Stimulated activated CD8-positive, alpha-beta memory T cell treated with anti-CD3 and anti-CD28 coated beads, Interleukin-4, amount 100 ng/mL, for 4 hours (primary cell): ENCODE data around the gene MCHR1.
"Not testable (repeated sequence)": the region's sequence is repeated elsewhere in the genome, so short reads cannot be mapped to it uniquely, and the experiment has no call there.

Source experiments
- DNase-seq, 2 donors: peaks; one replicate each; pipeline ENCODE4 v3.0.0-alpha.2; 2020; ENCODE audit warnings: low read depth in 2 of 2, low spot score in 1 of 2

MCHR1 gene

DNA sequence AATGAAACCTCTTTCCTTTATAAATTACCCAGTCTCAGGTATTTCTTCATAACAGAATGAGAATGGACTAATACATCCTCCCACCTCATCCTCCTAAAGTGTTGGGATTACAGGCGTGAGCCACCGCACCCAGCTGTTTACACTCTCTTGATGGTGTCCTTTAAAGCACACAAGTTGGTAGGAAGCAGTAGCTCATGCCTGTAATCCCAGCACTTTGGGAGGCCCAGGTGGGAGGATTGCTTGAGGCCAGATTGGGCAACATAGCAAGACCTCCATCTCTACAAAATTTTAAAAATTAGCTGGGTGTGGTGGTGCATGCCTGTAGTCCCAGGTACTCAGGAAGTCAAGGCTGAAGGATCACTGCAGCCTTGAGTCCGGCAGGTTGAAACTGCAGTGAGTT, 23.3 kb upstream of the MCHR1 start:
- not testable (repeated sequence) for DNase-seq

GRCh38 chr22:40656651-40657050, 22.6 kb upstream of the MCHR1 start:
- DNase-seq = not testable (repeated sequence)

- no peak for DNase-seq
Measured at GRCh38 chr22:40659166-40659565, 20.1 kb upstream of the MCHR1 start.

GRCh38 chr22:40660730-40661129, 18.6 kb upstream of the MCHR1 start:
- DNase-seq = no peak

- DNase-seq = no peak
Measured at GRCh38 chr22:40661671-40662070, 17.6 kb upstream of the MCHR1 start.

DNA sequence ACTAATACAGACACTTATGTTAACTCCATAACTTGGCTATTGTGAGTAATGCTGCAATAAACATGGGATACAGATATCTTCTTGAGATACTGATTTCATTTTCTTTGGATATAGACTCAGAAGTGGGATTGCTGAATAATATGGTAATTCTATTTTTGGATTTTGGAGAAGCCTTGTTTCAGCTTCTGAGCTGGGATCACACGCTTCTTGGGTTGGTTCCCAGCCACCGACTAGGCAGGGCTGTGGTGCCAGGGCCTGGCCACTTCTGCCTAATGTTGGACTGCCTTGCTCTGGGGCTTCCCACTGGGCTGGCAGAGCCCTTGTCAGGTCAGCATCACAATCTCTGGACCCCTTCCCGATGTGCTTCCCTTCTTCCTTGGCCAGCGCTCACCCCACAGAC, 14.0 kb upstream of the MCHR1 start:
- no peak for DNase-seq

DNA sequence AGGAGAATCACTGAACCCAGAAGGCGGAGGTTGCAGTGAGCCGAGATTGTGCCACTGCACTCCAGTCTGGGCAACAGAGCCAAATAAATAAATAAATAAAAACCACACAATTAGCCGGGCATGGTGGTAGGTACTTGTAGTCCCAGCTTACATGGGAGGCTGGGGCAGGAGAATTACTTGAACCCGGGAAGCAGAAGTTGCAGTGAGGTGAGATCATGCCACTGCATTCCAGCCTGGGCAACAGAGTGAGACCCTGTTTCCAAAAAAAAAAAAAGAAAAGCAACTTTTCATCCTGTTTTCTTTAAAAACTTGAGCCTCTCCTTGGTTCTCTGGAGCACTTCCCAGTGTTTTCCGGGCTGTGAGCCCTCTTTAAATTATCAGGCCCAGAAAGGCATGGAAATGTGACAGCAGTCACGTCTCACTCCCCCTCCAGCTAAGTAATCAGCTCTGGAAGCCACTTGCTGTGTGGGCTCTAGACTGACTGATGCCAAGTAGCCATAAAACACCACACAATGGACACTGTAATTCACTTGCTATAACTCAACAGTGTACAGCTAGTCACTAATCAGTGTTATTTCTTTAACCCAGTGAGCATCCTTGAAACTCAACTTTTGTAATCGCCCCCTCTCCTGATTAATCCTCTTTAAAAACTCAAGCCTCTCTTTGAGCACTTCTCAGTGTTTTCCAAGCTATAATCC, 13.0 kb upstream of the MCHR1 start:
- no peak for DNase-seq

DNA sequence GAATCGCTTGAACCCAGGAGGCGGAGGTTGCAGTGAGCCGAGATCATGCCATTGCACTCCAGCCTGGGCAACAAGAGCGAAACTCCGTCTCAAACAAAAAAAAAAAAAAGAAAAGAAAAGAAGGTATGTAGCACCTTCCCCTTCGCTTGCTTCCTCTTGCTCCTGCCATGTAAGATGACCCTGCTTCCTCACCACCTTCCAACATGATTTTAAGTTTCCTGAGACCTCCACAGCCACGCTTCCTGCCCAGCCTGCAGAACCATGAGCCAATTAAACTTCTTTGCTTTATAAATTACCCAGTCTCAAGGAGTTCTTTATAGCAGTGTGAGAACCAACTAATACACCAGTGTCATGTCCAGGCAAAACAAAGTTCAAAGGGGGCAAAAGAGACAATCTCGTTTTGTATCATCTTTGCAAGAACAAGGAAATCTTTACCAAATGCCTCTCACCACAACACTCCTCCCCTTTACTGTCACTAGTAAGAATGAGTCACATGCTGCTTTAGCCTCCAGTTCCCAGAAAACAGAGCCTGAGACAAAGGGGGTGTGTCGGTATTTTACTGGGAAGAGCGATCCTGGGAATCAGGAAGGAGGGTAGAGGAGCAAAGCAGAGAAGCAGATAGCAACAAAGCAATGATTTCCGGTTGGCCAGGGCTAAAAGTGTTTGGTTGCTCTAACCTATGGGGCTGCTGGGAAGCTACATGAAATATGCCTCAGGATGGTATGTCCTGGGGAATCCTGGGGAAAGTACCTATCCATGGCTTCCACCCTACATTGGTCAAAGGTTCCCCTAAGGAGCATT, 10.5 kb upstream of the MCHR1 start:
- no peak for DNase-seq

DNA sequence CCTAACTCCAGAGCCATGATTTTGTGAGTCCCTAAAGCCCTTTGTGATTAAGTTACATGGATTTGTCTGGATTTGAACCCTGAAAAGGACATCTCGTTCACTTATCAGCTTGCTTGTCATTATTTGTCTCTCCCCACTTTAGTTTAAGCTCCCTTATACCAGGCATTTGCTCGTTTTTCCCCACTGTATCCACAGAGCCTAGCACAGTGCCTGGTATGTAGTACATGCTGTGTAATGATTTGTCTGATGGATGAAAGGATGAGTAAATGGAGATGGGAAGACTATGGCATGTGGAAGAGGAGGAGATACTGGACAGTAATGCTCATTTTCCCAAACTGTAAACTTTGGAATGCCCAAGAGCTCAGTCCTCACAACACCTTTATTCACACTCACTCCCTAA, 9.2 kb upstream of the MCHR1 start:
- no peak for DNase-seq

- no peak for DNase-seq
Measured at GRCh38 chr22:40671369-40671768, 7.9 kb upstream of the MCHR1 start.

GRCh38 chr22:40671796-40672360, 7.4 kb upstream of the MCHR1 start:
- DNase-seq = no peak

- no peak for DNase-seq
Measured at GRCh38 chr22:40673017-40673416, 6.3 kb upstream of the MCHR1 start.

GRCh38 chr22:40674274-40674673, 5.0 kb upstream of the MCHR1 start:
- DNase-seq = no peak

DNA sequence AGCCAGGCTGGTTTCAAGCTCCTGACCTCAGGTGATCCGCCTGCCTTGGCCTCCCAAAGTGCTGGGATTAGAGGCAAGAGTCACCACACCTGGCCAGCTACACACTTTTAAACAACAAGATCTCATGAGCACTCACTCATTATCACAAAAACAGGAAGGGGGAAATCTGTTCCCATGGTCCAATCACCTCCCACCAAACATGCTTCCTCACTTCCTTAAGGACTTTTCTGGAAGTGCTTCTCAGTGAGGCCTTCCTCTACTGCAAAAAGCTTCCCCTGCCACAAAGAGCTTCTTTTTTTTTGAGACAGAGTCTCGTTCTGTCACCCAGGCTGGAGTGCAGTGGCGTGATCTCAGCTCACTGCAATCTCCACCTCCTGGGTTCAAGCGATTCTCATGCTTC, 3.1 kb upstream of the MCHR1 start:
- not testable (repeated sequence) for DNase-seq

- DNase-seq = no peak
Measured at GRCh38 chr22:40676644-40677043, 2.6 kb upstream of the MCHR1 start.

DNA sequence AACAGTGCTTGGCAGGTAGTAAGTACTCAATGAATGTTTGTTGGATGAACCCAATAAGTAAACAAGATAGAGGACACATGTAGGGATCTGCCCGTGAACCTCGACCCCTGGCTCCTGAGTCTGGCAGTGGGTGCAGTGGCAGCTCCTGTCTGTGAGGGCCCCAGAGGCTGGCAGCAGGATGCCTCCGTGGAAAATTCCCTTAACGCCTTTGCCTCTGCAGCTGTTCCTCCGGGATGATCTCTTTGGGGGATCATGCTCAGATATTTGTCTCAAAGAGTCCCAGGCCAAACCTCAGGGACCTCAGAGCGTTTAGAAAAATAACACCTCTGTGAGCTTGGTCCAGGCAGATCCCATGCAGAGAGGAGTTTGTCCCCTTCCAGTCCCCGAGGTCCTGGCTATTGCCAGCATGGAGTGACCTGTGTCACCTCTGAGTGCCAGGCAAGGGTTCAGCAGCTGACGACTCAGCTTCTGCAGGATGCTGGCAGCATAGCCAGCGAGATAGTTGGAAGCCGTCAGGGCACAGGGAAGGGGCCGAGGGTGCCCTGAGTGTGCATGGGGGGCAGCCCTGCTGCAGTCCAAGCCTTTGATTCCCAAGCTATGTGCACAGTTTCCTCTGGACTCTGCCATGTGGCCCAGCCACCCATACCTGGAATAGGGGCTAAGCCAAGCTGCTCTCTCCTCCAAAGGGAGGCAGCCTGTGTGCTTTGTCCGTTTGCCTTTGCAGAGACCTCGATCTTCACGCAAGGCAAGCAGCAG, 613 bp upstream of the MCHR1 start:
- no peak for DNase-seq

DNA sequence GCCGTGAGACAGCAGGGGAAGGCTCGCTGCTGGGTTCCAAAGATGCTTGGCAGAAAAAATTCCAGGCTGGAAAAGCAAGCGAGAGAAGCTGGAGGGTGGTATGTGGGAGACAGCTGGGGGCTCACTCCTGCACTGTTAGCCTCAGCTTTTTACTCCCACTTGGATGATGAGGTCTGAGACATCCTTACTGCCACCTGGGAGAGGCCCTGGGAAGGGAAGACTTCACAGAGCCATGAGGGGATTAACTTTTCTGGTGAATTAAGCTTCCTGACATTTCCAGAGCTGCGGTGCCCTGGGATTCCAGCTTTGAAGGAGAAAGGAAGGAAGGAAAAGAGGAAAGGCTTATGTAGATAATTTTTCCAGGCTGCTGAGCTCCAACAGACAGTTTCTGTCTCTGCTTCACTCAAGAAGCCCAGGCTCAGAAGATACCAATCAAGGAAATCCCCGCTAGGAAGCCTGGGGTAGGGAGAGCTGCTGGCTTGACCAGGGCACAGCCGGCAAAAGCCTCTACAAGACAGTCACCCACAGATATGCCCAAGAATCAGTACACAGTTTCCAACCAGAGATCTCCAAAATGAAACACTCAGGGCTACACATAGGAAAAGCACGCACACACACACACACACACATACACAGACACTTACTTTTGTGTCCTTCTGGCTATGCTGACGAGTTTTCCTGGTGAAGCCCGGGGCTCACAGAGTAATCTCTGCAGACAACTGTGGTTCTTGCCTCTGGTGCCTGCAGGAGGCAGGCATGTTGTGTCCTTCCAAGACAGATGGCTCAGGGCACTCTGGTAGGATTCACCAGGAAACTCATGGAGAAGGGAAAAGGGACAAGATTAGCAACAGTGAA, 907 bp downstream of the MCHR1 start:
- DNase-seq = no peak

GRCh38 chr22:40680819-40681183, 1.5 kb downstream of the MCHR1 start:
- DNase-seq = no peak

- no peak for DNase-seq
Measured at GRCh38 chr22:40681451-40681850, 2.2 kb downstream of the MCHR1 start.

- DNase-seq = no peak
Measured at GRCh38 chr22:40684728-40685127, 5.4 kb downstream of the MCHR1 start.

GRCh38 chr22:40685406-40685805, 6.1 kb downstream of the MCHR1 start:
- no peak for DNase-seq
